ENCODE measurements around the gene NEDD8. TPM values are rescaled to one million over a fixed set of nuclear protein-coding genes. Genes with fewer than 3 reads are reported as not detected.

The NEDD8 gene
- total RNA-seq, 4 donors from 2014 or later, result 149 to 317 (median 172) TPM

GRCh38 chr14:24183014-24183481 lies 49.1 kb downstream of the NEDD8 start:
- H3K36me3 ChIP-seq, result peaks cover 43 to 47% of the 10 kb centered on the region in 2 donors
- no peak overlapping the region for H3K27ac ChIP-seq
- H3K4me1 ChIP-seq, result peaks cover 7 to 26% of the 10 kb centered on the region in 2 donors
- no peak for TF ChIP-seq CTCF (IDR thresholded peaks at IDR 0.05)
- no peaks in the 10 kb centered on the region for H3K9me3 ChIP-seq
- H3K27me3 ChIP-seq, result no peaks in the 10 kb centered on the region
- intact Hi-C loops (cut with DNase I), result no loop called here
- no peak overlapping the region for H3K4me3 ChIP-seq (replicated peaks in 1 of 3)
- no peak for DNase-seq
- 91 to 94% methylated on average over 3 to 13 of the region's 15 CpGs for WGBS, 2 donors

GRCh38 chr14:24182110-24182882 lies 49.9 kb downstream of the NEDD8 start:
- H3K27me3 ChIP-seq, result no peaks in the 10 kb centered on the region
- no peak overlapping the region for H3K27ac ChIP-seq
- peaks cover 0 to 19% of the 10 kb centered on the region in 2 donors for H3K4me1 ChIP-seq
- no peak overlapping the region for H3K4me3 ChIP-seq (replicated peaks in 1 of 3)
- peaks cover 43 to 47% of the 10 kb centered on the region in 2 donors for H3K36me3 ChIP-seq
- H3K9me3 ChIP-seq, result no peaks in the 10 kb centered on the region
- intact Hi-C loops (cut with DNase I), result no loop called here
- 90 to 93% methylated on average over 6 to 13 of the region's 14 CpGs for WGBS, 2 donors
- TF ChIP-seq POLR2A (IDR thresholded peaks at IDR 0.05), result no peak
- no peak for TF ChIP-seq CTCF (IDR thresholded peaks at IDR 0.05)
- no peak for DNase-seq

DNA sequence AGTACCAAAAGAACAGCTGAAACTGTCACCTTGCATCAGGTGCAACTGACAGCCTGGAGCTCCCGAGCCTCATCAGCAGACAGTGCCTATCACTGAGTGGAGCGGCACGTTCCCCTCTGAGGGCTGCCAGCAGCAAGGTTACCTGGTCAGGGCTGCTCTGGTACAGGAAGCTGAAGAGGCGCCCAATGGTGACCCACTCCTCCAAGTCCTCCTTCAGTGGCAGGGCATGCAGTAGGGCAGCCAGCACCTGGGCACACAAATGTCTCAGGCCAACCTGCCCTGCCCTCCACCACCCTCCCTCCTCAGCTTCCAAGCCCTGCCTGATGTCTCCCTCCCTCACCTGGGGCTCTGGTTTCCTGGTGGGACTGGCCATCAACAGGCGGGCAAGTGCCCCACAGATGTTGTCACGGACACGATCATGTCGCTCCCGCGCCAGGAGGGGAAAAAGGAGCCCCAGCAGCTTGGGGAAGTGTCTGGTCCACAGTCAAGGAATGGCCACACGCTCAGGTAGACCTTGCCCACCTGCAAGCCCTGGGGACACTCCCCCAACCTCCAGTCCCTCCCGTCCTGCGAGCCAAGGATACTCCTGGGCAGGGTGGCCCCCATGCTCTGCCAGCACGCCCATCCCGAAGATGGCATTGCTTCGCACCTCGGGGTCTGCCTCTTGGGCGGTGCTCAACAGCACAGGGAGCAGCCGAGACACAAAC lies 50.6 kb downstream of the NEDD8 start:
- H3K27ac ChIP-seq, result no peak overlapping the region
- 93 to 94% methylated on average over 8 to 18 of the region's 19 CpGs for WGBS, 2 donors
- peaks cover 0 to 17% of the 10 kb centered on the region in 2 donors for H3K4me1 ChIP-seq
- TF ChIP-seq CTCF (IDR thresholded peaks at IDR 0.05) (no peak), POLR2A (IDR thresholded peaks at IDR 0.05) (no peak)
- intact Hi-C loops (cut with DNase I), result no loop called here
- no peak for DNase-seq
- H3K27me3 ChIP-seq, result no peaks in the 10 kb centered on the region
- H3K4me3 ChIP-seq (replicated peaks in 1 of 3), result no peak overlapping the region
- H3K9me3 ChIP-seq, result no peaks in the 10 kb centered on the region
- peaks cover 41 to 45% of the 10 kb centered on the region in 2 donors for H3K36me3 ChIP-seq

GRCh38 chr14:24179961-24180796 lies 52.0 kb downstream of the NEDD8 start:
- 77 to 83% methylated on average over 17 to 18 of the region's 18 CpGs for WGBS, 2 donors
- intact Hi-C loops (cut with DNase I), result no loop called here
- Histone ChIP-seq H3K9me3 (no peaks in the 10 kb centered on the region), H3K4me3 (replicated peaks in 1 of 3) (no peak overlapping the region), H3K4me1 (peaks cover 0 to 17% of the 10 kb centered on the region in 2 donors), H3K27me3 (no peaks in the 10 kb centered on the region), H3K36me3 (peaks cover 33 to 35% of the 10 kb centered on the region in 2 donors), H3K27ac (peak overlapping the region in 2 of 3 donors; percentile 7 to 59)
- peak; percentile 24 to 26 for DNase-seq
- TF ChIP-seq POLR2A (IDR thresholded peaks at IDR 0.05) (no peak), CTCF (IDR thresholded peaks at IDR 0.05) (no peak)
